Uterus (tissue), 2 donors: ENCODE results near the gene DDX28.

Experiments used
- POLR2A ChIP-seq, 2 donors: fragments of 450-650 bp; IDR thresholded peaks; one replicate each; pipeline ENCODE4 v1.6.1; 2016; ENCODE audit warnings: antibody characterized with exemption in 2 of 2, mild to moderate bottlenecking in 1 of 2, moderate library complexity in 1 of 2
- TF ChIP-seq, protein P1 (sequence below), 4 experiments: fragments of 200-600 bp in 2 of 4; fragments of 450-650 bp in 2 of 4; sonication (generic) in 2 of 4; IDR thresholded peaks; one replicate each; pipeline ENCODE4 v1.5.1; 2016 to 2019; ENCODE audit warnings: antibody characterized with exemption in 4 of 4, mild to moderate bottlenecking in 2 of 4, moderate library complexity in 1 of 4

DNA sequence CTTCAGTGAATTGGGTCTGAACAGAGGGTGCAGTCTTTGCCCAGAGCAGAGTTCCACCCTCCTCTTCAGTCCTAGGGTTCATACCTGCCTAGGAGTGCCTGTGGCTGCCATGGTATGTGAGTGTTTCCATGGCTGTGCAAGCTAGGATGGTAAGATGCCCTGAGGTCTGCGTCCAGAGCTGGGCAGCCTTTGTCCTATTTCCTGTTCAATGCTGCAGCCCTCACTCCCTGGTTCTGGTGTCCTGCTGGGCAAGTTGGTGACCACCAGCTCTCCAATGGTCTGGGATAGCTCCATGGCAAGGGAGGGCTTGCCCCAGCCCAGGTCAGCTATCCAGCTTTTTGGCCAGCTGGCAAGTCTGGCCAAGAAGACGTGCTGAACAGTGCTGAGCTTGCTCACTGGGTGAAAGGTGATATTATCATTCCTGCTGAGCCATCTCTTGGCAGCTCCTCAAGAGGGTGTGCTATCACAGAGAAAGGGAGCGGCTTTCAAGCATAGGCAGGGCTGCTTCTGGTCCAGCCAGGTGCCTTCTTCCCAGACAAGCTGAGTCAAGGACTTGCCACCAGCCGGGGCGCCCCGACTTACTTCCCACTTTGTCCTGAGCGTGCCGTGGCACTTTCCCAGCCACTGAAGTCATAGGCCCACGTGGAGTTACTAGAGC lies 49.1 kb upstream of the DDX28 start:
- TF ChIP-seq POLR2A (IDR thresholded peaks at IDR 0.05), result no peak
- TF ChIP-seq, protein P1, sequence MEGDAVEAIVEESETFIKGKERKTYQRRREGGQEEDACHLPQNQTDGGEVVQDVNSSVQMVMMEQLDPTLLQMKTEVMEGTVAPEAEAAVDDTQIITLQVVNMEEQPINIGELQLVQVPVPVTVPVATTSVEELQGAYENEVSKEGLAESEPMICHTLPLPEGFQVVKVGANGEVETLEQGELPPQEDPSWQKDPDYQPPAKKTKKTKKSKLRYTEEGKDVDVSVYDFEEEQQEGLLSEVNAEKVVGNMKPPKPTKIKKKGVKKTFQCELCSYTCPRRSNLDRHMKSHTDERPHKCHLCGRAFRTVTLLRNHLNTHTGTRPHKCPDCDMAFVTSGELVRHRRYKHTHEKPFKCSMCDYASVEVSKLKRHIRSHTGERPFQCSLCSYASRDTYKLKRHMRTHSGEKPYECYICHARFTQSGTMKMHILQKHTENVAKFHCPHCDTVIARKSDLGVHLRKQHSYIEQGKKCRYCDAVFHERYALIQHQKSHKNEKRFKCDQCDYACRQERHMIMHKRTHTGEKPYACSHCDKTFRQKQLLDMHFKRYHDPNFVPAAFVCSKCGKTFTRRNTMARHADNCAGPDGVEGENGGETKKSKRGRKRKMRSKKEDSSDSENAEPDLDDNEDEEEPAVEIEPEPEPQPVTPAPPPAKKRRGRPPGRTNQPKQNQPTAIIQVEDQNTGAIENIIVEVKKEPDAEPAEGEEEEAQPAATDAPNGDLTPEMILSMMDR (IDR thresholded peaks at IDR 0.05), result no peak
